ENCODE measurements around the gene HIVEP3.

The HIVEP3 gene

GRCh38 chr1:41617336-41617735 lies 301.4 kb downstream of the HIVEP3 start:
- no peak overlapping the region for H3K4me3 ChIP-seq
- H3K36me3 ChIP-seq: no peaks in the 10 kb centered on the region
- H3K9me3 ChIP-seq: no peaks in the 10 kb centered on the region
- H3K27ac ChIP-seq: no peak overlapping the region
- no peaks in the 10 kb centered on the region for H3K27me3 ChIP-seq
- H3K4me1 ChIP-seq: peaks cover 0 to 18% (median 13%) of the 10 kb centered on the region in 4 donors
- TF ChIP-seq CTCF (IDR thresholded peaks at IDR 0.05): no peak
- no peak for DNase-seq
- intact Hi-C loops (cut with DNase I; ENCODE audit: low total_unique reads): no loop called here

GRCh38 chr1:41616563-41616962 lies 302.2 kb downstream of the HIVEP3 start:
- H3K4me3 ChIP-seq: no peak overlapping the region
- no peak overlapping the region for H3K27ac ChIP-seq
- intact Hi-C loops (cut with DNase I; ENCODE audit: low total_unique reads): no loop called here
- H3K27me3 ChIP-seq: no peaks in the 10 kb centered on the region
- peaks cover 0 to 17% (median 13%) of the 10 kb centered on the region in 4 donors for H3K4me1 ChIP-seq
- no peak for DNase-seq
- no peaks in the 10 kb centered on the region for H3K9me3 ChIP-seq
- TF ChIP-seq CTCF (IDR thresholded peaks at IDR 0.05): no peak
- H3K36me3 ChIP-seq: no peaks in the 10 kb centered on the region

DNA sequence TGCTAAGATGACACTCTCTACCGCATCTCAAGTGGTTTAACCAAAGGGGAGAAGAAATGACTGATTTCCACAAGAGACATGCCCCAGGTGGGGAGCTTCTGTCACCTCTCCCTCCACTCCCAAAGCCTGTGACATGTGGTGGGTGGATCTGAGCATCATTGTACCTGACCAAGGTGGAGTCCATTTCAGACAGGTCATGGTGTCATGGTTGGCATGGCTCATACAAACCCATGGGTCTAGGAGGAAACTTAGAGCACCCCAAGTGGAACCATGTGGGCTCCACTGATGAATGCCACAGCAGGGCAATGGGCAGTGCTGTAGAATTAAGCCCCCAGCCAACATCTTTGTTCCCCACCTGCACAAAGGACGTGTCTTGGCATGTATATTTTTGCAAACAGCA lies 302.7 kb downstream of the HIVEP3 start:
- Histone ChIP-seq H3K27ac (no peak overlapping the region), H3K4me1 (peaks cover 0 to 17% (median 13%) of the 10 kb centered on the region in 4 donors), H3K4me3 (no peak overlapping the region), H3K9me3 (no peaks in the 10 kb centered on the region), H3K27me3 (no peaks in the 10 kb centered on the region), H3K36me3 (no peaks in the 10 kb centered on the region)
- no peak for TF ChIP-seq CTCF (IDR thresholded peaks at IDR 0.05)
- DNase-seq: no peak
- intact Hi-C loops (cut with DNase I; ENCODE audit: low total_unique reads): no loop called here

DNA sequence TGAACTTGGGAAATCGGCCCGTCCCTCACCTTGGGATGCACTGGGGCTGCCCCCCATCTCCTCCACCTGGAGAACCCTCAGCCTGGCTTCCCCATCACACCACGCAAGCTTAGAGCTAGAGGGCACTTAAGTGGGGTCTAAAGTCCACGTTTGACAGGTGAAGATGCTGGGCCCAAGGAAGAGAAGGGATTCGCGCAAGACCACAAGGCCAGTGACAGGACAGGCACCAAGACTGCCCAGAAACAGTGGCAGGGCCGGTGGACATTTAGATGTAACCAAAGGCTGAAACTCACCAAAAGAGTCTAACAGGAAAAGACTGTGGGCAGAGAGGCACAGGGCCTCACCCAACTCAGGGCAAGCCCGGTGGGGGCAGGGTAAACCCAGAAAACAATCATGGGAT lies 303.4 kb downstream of the HIVEP3 start:
- Histone ChIP-seq H3K4me3 (no peak overlapping the region), H3K4me1 (peaks cover 0 to 17% (median 13%) of the 10 kb centered on the region in 4 donors), H3K27me3 (no peaks in the 10 kb centered on the region), H3K36me3 (no peaks in the 10 kb centered on the region), H3K9me3 (no peaks in the 10 kb centered on the region), H3K27ac (no peak overlapping the region)
- TF ChIP-seq CTCF (IDR thresholded peaks at IDR 0.05): no peak
- DNase-seq: no peak
- intact Hi-C loops (cut with DNase I; ENCODE audit: low total_unique reads): no loop called here

GRCh38 chr1:41614818-41615217 lies 303.9 kb downstream of the HIVEP3 start:
- Histone ChIP-seq H3K9me3 (no peaks in the 10 kb centered on the region), H3K27me3 (no peaks in the 10 kb centered on the region), H3K27ac (no peak overlapping the region), H3K36me3 (no peaks in the 10 kb centered on the region), H3K4me1 (peaks cover 0 to 17% (median 13%) of the 10 kb centered on the region in 4 donors), H3K4me3 (no peak overlapping the region)
- TF ChIP-seq CTCF (IDR thresholded peaks at IDR 0.05): no peak
- intact Hi-C loops (cut with DNase I; ENCODE audit: low total_unique reads): no loop called here
- no peak for DNase-seq

Measured in tibial artery (tissue), 4 donors.